H9 (cell line): ENCODE measurements around the gene DNAI4. TPM values are rescaled to one million over a fixed set of nuclear protein-coding genes. Genes with fewer than 3 reads are reported as not detected.

Experiments used
- DNase-seq: peaks from one replicate; pipeline ENCODE4 v3.0.0-alpha.2; 2017
- H2AFZ ChIP-seq: one replicate; pipeline ENCODE4 v1.6.1; 2013; ENCODE audit warnings: mild to moderate bottlenecking, low read length, control low read depth, moderate library complexity
- H2AK5ac ChIP-seq: 2 replicates; pipeline ENCODE4 v1.6.1; 2013; ENCODE audit warnings: low read length, control low read depth, mixed read lengths; ENCODE audit not compliant: insufficient read length
- H2BK120ac ChIP-seq: one replicate; pipeline ENCODE4 v1.6.1; 2013; ENCODE audit warnings: low read depth, mild to moderate bottlenecking, low read length, control low read depth, inconsistent platforms; ENCODE audit not compliant: poor library complexity, severe bottlenecking
- H2BK12ac ChIP-seq: 2 replicates; pipeline ENCODE4 v1.6.1; 2013; ENCODE audit warnings: low read length, control low read depth, mixed read lengths, low read depth; ENCODE audit not compliant: insufficient read length
- H2BK15ac ChIP-seq: 2 replicates; pipeline ENCODE4 v1.6.1; 2013; ENCODE audit warnings: low read depth, low read length, control low read depth
- H2BK20ac ChIP-seq: one replicate; pipeline ENCODE4 v1.6.1; 2013; ENCODE audit warnings: low read depth, mild to moderate bottlenecking, low read length, control low read depth, inconsistent platforms; ENCODE audit not compliant: poor library complexity, severe bottlenecking
- H2BK5ac ChIP-seq: 2 replicates; pipeline ENCODE4 v1.6.1; 2013; ENCODE audit warnings: low read length, control low read depth, mixed read lengths; ENCODE audit not compliant: insufficient read length
- H3K14ac ChIP-seq: 2 replicates; pipeline ENCODE4 v1.6.1; 2013; ENCODE audit warnings: low read length, control low read depth; ENCODE audit not compliant: insufficient read depth
- H3K18ac ChIP-seq: 2 replicates; pipeline ENCODE4 v1.6.1; 2013; ENCODE audit warnings: low read depth, mild to moderate bottlenecking, mixed read lengths, low read length, control low read depth; ENCODE audit not compliant: insufficient read length
- H3K23ac ChIP-seq: 2 replicates; pipeline ENCODE4 v1.6.1; 2013; ENCODE audit warnings: low read length, control low read depth, mixed read lengths, low read depth; ENCODE audit not compliant: insufficient read length
- H3K23me2 ChIP-seq: 2 replicates; pipeline ENCODE4 v1.6.1; 2013; ENCODE audit warnings: low read depth, mild to moderate bottlenecking, mixed read lengths, low read length, control low read depth; ENCODE audit not compliant: insufficient read length, poor library complexity, severe bottlenecking
- H3K27ac ChIP-seq: 2 replicates; pipeline ENCODE4 v1.5.1; 2013; ENCODE audit warnings: low read length, control low read depth, mixed read lengths, low read depth; ENCODE audit not compliant: insufficient read length
- H3K27me3 ChIP-seq: 2 replicates; pipeline ENCODE4 v1.6.1; 2013; ENCODE audit warnings: low read length, control low read depth, inconsistent platforms; ENCODE audit not compliant: insufficient read depth
- H3K4ac ChIP-seq: 2 replicates; pipeline ENCODE4 v1.6.1; 2013; ENCODE audit warnings: low read depth, mild to moderate bottlenecking, control low read depth, inconsistent platforms, low read length, moderate library complexity
- H3K4me1 ChIP-seq: 2 replicates; pipeline ENCODE4 v1.6.1; 2013; ENCODE audit warnings: low read length, control low read depth, inconsistent platforms; ENCODE audit not compliant: insufficient read depth
- H3K4me2 ChIP-seq: 2 replicates; pipeline ENCODE4 v1.6.1; 2013; ENCODE audit warnings: low read length, control low read depth, mixed read lengths; ENCODE audit not compliant: insufficient read length, insufficient read depth
- H3K56ac ChIP-seq: 2 replicates; pipeline ENCODE4 v1.6.1; 2013; ENCODE audit warnings: low read depth, mild to moderate bottlenecking, mixed read lengths, low read length, control low read depth; ENCODE audit not compliant: insufficient read length
- H3K79me1 ChIP-seq: 2 replicates; pipeline ENCODE4 v1.6.1; 2013; ENCODE audit warnings: low read depth, mild to moderate bottlenecking, moderate library complexity, low read length, control low read depth, inconsistent platforms; ENCODE audit not compliant: insufficient read depth, poor library complexity, severe bottlenecking
- H3K79me2 ChIP-seq: 2 replicates; pipeline ENCODE4 v1.6.1; 2013; ENCODE audit warnings: low read length, control low read depth, inconsistent platforms; ENCODE audit not compliant: insufficient read depth
- H3K9ac ChIP-seq: 2 replicates; pipeline ENCODE4 v1.6.1; 2013; ENCODE audit warnings: low read length, control low read depth, mixed read lengths; ENCODE audit not compliant: insufficient read length; ENCODE audit errors: extremely low read depth
- H3K9me3 ChIP-seq: one replicate; pipeline ENCODE4 v1.6.1; 2013; ENCODE audit warnings: low read depth, low read length, inconsistent platforms; ENCODE audit not compliant: control insufficient read depth
- H3T11ph ChIP-seq: one replicate; pipeline ENCODE4 v1.6.1; 2013; ENCODE audit warnings: mild to moderate bottlenecking, low read length, control low read depth, inconsistent platforms
- H4K20me1 ChIP-seq: one replicate; pipeline ENCODE4 v1.6.1; 2013; ENCODE audit not compliant: control insufficient read depth, insufficient read length, insufficient read depth
- H4K5ac ChIP-seq: 2 replicates; pipeline ENCODE4 v1.6.1; 2013; ENCODE audit warnings: low read depth, mild to moderate bottlenecking, mixed read lengths, low read length, control low read depth; ENCODE audit not compliant: insufficient read length
- H4K8ac ChIP-seq: replicated peaks from 2 replicates; pipeline ENCODE4 v1.6.1; 2013; ENCODE audit warnings: low read length, control low read depth, mixed read lengths, low read depth; ENCODE audit not compliant: insufficient read length
- H4K91ac ChIP-seq: 2 replicates; pipeline ENCODE4 v1.6.1; 2013; ENCODE audit warnings: low read depth, mild to moderate bottlenecking, moderate library complexity, mixed read lengths, low read length, control low read depth; ENCODE audit not compliant: insufficient read length
- H3K27ac Mint-ChIP-seq, 3 experiments: 2 replicates in 2 of 3; 3 replicates in 1 of 3; pipeline ENCODE4 v1.8.0; 2020 to 2021; ENCODE audit warnings: mixed read lengths in 3 of 3, mild to moderate bottlenecking in 1 of 3, moderate library complexity in 1 of 3
- H3K27me3 Mint-ChIP-seq: 2 replicates; pipeline ENCODE4 v1.8.0; 2021; ENCODE audit warnings: low read depth, mild to moderate bottlenecking, moderate library complexity, mixed read lengths
- H3K36me3 Mint-ChIP-seq, 3 experiments: 2 replicates in 2 of 3; 3 replicates in 1 of 3; pipeline ENCODE4 v1.8.0; 2020 to 2021; ENCODE audit warnings: low read depth in 3 of 3, mixed read lengths in 3 of 3; ENCODE audit not compliant: insufficient read depth in 1 of 3
- H3K4me1 Mint-ChIP-seq, 2 experiments: 2 replicates each; pipeline ENCODE4 v1.8.0; 2020; ENCODE audit warnings: mixed read lengths in 2 of 2
- H3K4me3 Mint-ChIP-seq, 2 experiments: 2 replicates in 1 of 2; 3 replicates in 1 of 2; pipeline ENCODE4 v1.8.0; 2020 to 2021; ENCODE audit warnings: mild to moderate bottlenecking in 2 of 2, mixed read lengths in 2 of 2, moderate library complexity in 1 of 2
- H3K9me3 Mint-ChIP-seq, 2 experiments: 2 replicates in 1 of 2; 3 replicates in 1 of 2; pipeline ENCODE4 v1.8.0; 2020; ENCODE audit warnings: mild to moderate bottlenecking in 2 of 2, mixed read lengths in 2 of 2, moderate library complexity in 1 of 2
- CTCF ChIP-seq: fragments of 200-600 bp; sonication (generic); conservative IDR thresholded peaks from 3 replicates; pipeline ENCODE4 v1.8.0; 2021; ENCODE audit warnings: antibody characterized with exemption, mild to moderate bottlenecking
- WGBS: extraction: QIAGEN DNeasy Blood & Tissue Kit; methylation state at CpG from one replicate; pipeline ENCODE4 v1.1.7; 2013; ENCODE audit warnings: missing lambda C conversion rate, low lambda C conversion rate, mixed read lengths; ENCODE audit not compliant: insufficient read length; ENCODE audit errors: extremely low coverage; 5-methylcytosine and 5-hydroxymethylcytosine counted together
- total RNA-seq: library from RNA; stranded (reverse); gene quantifications from 2 replicates; pipeline ENCODE4 v1.2.1, GENCODE V29; 2021

Gene DNAI4
- total RNA-seq, 1 experiment from 2014 or later, result 1.4 TPM

GRCh38 chr1:66824771-66825170, 99.9 kb downstream of the DNAI4 start:
- H3K27ac Mint-ChIP-seq, result no peak overlapping the region
- Histone ChIP-seq H4K8ac (no peak overlapping the region), H2AK5ac (no peak overlapping the region), H2BK15ac (no peak overlapping the region), H3K56ac (no peak overlapping the region), H4K20me1 (no peaks in the 10 kb centered on the region), H3K9me3 (no peaks in the 10 kb centered on the region), H2AFZ (no peak overlapping the region), H4K5ac (no peak overlapping the region), H3K27ac (no peak overlapping the region), H3K4me1 (no peaks in the 10 kb centered on the region), H3K9ac (no peak overlapping the region), H2BK12ac (no peak overlapping the region), H3K18ac (no peak overlapping the region), H3T11ph (no peak overlapping the region), H3K14ac (no peak overlapping the region), H3K27me3 (no peaks in the 10 kb centered on the region), H3K79me2 (no peaks in the 10 kb centered on the region), H2BK5ac (no peak overlapping the region), H2BK20ac (no peak overlapping the region), H3K79me1 (no peaks in the 10 kb centered on the region), H3K23me2 (no peaks in the 10 kb centered on the region), H3K4ac (no peak overlapping the region), H3K23ac (no peak overlapping the region), H3K4me2 (no peak overlapping the region), H2BK120ac (no peak overlapping the region), H4K91ac (no peak overlapping the region)
- DNase-seq, result no peak
- H3K4me3 Mint-ChIP-seq, result no peak overlapping the region
- no peaks in the 10 kb centered on the region for H3K27me3 Mint-ChIP-seq
- H3K36me3 Mint-ChIP-seq, result no peaks in the 10 kb centered on the region; a peak in 1 of 7 replicates
- TF ChIP-seq CTCF, result no peak
- no CpG with 5 or more reads among the region's 1 CpG for WGBS
- H3K9me3 Mint-ChIP-seq, result no peaks in the 10 kb centered on the region
- no peaks in the 10 kb centered on the region for H3K4me1 Mint-ChIP-seq
